GM19193 (cell line): ENCODE results near the gene SMAP2.

Experiments used
- POLR2A ChIP-seq: IDR thresholded peaks from 4 replicates; pipeline ENCODE4 v1.6.1; 2011; ENCODE audit not compliant: insufficient read depth, insufficient read length; ENCODE audit errors: extremely low read depth

The SMAP2 gene

DNA sequence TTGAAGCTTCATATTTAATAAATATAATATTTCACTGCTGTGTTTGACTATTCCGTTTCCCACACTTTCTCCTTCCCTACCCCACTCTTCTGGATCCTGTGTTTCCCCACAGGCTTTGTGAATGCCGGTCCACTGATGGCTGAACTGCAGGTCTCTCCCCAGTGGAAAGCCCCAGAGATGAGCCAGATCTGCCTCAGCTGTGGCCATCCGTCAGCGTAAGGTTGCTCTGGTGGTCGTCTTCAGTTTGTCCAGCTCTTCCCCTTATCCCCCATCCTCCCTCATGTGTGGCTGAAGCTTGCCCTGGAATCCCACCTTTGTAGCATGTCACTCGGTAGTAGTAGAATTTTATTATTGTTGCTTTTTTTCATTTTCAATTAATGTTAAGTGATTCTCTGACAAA lies 11.4 kb downstream of the SMAP2 start:
- TF ChIP-seq POLR2A, result peak; percentile 40

DNA sequence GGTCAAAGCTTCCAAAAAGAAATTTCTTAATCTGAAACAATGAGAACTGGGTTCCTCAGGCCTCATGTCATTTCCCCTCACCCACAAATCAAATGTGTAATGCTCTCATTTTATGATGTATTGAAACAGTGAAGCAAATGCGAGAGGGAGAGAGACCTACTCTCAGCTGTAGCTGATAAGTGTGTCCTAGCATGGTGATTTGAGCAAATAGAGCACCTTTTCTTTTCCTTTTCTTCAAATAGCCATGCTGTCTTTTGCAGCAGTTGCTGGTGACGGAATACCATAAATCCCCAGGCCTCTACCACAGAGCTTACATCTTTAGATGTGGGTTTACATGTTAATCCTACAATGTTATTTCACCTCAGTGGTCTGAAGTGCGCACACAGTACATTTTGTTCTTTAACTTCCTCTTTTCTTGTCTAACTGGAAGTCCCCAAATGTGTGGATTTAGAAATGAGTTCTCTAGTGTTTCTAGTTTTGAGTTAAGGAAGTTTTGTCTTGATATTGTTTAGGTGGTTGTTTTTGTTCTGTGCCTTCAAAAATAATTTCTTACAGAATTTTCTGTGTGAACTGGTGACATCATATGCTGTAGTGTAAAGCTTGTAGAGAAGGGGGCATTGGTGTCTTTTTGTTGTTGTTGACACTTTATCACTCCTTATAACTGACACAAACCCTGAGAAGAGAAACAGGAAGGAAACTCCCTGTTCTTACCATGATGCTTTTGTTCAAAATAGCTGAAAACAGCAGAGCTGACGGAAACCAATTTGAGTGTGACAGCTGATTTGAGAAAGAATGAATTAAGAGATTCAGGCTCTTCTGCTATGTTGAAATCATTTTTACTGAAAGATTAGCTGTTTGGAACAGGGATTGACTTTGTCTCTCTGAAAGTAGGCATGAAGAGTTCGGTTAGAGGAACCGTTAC lies 12.2 kb downstream of the SMAP2 start:
- TF ChIP-seq POLR2A, result peak; percentile 6

DNA sequence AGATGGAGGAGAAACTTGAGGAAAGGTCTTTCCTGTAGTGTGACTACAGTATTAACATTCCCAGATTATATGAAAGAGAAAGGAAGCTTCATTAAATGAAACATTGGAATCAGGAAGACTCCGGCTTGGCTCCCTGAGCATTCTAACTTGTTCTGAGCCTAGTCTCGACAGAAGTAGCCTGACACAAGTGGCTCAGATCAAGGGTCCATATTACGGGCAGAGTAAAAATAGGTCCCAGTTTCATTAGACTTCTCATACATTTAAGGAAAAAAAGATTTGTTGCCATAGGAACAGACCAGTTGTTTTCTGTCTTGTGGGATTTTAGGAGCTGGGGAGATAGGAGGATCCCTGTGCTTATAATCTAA lies 12.8 kb downstream of the SMAP2 start:
- no peak for TF ChIP-seq POLR2A

DNA sequence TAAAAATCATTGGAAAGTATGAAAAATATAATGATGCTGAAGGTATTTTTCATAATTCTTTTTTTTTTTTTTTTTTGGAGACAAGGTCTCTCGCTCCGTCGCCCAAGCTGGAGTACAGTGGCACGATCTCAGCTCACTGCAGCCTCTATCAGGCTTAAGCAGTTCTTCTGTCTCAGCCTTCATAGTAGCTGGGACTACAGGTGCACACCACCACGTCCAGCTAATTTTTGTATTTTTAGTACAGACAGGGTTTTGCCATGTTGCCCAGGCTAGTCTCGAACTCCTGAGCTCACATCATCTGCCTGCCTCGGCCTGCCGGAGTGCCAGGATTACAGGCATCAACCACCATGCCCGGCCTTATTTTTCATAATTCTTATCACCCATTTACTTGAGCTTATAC lies 13.3 kb downstream of the SMAP2 start:
- peak; percentile 23 for TF ChIP-seq POLR2A

DNA sequence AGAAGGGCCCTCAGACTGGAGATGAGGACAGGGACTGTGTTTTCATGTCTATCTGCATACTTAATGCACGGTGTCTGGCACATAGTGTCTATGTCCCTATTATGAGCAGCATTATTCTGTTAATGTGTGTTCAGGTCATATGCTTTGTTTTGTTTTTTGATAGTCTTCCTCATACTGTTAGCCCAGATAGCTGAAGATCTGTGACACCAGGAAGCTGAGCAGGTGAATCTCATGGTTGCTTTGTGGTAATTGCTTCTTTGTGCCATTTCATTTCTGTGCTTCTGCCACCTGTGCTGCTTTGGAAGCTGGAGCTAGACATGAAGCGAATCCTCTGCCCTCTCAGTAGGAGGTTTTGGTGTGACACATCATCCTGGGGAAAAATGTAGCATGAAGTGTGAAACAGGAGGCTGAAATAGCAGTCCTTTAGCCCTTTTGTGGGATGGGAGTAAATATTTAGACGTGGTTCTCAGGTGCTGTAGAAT lies 15.8 kb downstream of the SMAP2 start:
- no peak for TF ChIP-seq POLR2A

DNA sequence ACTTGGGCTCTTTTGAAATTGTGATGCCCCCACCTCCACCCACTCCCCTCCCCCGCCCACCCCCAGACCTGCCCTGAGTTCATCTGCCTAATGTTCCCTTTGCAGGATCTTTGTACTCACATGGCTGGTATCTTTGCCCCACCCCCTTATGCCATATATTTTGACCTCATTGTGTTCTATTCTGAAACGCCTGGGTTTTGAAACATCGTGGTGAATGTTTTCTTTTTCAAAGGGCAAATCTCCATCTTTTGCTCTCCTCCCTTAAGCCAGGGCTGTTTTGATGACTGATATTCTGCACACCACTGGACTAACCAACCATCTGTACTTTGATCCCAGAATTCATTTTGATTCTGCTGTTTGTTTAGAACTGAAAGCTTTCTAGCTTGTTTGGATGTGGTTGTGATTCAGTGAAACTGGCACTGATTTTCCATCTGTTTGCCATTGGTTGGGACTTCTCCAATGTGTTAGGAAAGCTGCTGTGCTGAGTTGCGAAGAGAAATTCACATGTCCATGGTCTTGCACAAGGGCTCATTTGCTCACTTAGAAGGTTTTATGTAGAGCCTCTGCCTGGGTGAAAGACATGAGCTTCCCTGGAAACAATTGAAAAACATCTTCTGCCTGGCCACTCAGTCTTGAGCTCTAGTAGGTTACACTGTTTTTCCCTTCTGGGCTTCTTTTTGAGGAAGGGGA lies 16.5 kb downstream of the SMAP2 start:
- no peak for TF ChIP-seq POLR2A

DNA sequence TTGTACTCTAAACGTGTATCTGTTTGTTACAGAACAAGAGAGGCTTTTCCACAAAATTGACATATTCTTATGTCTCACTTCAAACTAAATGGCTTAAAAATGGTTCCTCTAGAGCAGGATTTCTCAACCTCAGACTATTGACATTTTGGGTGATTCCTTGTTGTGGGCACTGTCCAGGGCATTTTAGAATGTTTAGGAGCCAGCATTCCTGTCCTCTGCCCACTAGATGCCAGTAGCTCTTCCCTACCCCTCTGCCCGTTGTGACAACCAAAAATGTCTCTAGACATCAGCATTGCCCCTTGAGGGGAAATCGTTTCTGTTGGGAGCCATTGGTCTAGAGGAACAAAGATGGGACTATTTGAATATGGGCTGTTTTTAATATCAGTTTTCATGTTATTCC lies 17.3 kb downstream of the SMAP2 start:
- no peak for TF ChIP-seq POLR2A

DNA sequence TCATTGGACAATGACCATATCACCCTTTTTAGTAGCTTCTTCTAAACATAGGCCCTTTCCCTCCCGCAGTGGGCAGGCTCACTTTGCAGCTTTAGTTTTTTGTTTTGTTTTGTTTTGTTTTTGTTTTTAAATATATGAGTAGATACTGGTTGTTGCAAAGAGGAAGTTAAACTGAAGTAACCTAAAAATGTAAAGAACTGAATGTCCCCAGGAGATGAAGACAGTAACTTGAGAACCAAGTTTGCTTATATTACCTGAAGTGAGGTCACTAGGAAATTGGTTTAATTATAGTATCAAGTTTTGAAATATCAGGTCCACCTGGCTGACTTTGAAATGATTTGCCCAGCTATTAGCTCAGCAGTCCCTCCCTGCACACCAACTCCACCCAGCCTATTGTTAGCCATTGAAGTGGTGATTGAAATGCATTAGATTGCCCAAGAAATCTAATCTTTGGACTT lies 18.2 kb downstream of the SMAP2 start:
- no peak for TF ChIP-seq POLR2A

DNA sequence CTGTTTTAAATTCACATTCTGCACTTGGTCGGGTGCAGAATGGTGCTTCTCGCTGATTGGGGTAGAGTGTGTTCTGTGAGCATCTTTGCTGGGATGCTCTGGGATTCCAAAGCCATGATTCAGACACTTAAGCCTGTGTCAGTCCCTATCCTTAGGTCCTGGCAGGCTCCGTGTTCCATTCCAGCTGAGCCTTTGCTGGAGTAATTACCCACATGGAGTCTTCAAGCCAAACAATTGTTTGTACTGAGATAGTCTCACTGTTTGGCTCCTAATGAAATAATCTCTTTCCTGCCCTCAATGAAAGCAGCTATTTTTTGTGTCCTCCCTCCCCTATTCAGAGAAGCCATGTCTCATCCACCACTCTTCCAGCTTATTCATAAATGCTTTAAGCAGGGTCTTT lies 18.7 kb downstream of the SMAP2 start:
- TF ChIP-seq POLR2A, result no peak

DNA sequence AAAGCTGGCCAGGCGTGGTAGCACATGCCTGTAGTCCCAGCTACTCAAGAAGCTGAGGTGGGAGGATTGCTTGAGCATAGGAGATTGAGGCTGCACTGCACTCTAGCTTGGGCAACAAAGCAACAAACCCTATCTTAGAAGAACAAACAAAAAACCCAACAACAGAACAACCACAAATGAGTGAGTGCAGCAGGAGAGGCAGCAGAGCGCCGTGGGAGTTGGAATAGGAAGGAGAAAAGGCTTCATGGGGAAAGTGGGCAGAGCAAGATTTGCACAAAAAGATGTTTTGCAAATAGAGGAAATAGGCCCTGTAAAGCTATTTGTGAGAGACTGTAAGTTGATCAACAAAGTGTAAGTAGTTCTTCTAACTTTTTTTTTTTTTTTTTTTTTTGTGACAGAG lies 19.6 kb downstream of the SMAP2 start:
- no peak for TF ChIP-seq POLR2A

DNA sequence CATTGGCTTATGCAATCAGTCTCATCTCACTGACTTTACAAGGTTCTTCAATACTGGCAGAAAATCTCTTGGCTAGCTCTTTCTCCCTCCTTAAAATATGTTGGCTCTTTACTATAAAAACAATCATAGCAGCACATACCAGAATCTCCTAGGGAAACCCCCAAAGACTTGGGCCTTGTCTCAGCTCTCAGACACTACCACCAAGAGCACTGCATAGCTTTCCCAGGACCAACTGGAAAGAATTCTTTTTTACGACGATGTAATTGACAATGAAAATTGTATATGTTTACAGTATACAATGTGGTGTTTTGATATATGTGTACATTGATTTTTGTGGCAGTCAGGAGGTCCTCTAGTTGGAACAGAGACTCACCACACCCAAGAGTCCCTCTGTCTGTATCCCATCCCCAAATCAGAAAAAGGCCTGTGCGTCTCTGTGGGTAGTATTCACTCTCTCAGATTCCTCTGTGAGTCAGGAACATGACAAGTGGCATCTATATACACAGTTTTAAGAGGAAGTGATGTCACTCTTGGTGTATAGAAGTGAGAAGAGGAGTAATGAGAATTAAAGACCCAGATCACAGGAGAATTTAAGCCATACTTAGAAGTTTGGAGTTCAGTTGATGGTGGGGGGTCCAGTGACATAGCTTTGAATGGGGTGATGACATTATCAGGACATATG lies 21.1 kb downstream of the SMAP2 start:
- TF ChIP-seq POLR2A, result no peak

DNA sequence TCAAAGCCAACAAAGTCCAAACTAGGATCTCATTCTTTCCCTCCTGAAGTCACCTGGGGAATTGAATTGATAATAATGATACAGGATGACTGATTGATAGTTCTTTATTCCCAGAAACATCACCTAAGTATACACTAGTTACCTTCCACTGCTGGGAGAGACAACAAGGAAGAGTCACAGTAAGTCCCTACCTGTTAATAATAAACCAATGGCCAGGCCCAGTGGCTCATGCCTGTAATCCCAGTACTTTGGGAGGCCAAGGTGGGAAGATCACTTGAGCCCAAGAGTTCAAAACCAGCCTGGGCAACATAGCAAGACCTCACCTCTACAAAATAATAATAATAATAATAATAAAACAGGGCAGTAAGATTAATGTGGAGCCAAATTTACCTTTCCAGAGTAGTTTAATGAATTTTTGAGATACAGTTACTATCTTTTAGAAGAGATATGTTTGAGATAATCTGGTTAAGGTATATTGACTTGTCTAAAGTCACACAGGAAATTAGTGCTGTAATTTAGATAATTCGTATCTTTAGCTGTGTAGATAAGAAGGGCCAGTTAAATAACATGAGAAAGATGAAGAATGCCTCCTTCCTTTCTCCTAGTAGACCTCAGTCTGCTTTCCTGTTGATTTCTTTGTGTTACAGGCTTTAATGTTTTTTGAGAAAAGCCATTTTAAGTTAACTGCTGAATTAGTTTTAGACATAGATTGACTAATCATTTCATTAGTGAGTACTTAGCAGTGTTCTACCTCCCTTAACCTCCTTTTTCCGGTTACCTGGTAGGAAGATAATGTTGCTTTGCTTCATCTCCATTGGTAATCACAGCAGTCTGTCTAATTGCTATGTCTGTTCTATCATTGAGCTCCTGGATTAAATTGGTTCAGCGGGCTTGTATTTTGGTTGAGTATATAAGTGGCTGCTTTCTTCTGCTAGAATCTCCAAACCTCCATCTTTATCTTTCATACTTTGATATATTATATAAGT lies 22.0 kb downstream of the SMAP2 start:
- no peak for TF ChIP-seq POLR2A

DNA sequence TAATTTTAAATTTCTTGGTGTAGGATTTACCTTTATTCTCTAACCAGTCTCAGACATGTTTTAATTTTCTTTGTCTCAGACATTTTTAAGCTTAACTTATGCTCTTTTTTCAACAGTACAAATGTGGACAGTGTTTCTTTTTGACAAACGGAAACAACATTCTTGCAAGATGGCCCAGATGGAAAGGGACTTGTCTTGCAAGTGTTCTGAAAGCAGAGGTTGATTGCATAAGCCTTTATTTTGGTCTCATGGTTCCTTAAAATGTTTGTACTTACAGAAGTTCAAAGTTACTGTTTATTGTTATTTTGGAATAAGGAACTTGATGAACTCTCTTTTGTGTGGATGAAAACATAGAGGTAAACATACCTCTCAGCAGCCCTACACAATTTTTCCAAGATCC lies 22.9 kb downstream of the SMAP2 start:
- no peak for TF ChIP-seq POLR2A

DNA sequence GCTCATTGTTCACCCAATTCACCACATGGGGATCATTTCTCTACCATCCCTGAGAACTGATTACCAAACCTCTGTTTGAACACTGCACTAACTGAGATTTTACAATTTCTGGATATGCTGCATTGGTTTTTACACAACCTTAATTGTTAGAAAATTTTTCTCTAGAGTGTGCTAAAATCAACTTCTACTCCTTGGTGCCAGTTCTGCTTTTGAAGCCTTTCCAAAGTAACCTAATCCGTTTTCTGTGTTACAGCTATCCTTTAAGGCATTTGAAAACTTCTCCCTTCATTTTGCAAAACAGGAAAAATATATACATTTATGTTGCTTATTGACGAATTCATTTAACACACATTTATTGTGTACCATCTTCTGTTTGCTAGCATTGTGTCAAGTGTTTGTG lies 23.7 kb downstream of the SMAP2 start:
- no peak for TF ChIP-seq POLR2A

DNA sequence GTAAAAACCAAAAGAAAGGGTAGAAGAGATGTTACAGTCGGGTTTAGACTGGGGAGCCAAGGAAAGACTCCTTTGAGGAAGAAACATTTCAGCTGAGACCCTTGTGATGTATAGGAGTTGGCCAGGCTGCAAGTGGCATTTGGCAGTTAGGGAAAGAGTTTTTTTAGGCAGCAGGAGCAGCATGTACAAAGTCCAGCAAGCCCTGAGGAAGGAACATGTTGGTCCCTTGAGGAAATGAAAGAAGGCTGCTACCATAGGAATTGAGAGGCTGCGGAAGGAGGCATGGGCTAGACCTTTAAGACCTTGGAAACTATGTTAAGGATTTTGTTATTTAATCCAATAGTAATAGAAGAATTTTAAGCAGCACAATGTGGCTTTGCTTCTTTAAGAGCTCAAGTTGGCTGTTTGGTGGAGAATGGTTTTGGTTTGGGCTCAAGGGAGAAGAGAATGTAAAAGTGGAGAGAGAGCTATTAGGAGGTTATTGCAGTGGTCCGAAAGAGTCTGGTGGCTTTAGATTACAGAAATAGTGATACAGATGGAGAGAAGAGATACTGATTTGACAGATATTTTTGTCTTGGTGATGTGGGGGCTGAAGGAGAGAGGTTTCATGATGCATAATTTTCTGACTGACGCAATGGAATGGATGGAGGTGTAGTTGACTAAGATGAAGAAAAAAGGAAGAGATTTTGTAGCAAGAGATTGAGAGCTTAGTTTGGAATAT lies 26.6 kb downstream of the SMAP2 start:
- no peak for TF ChIP-seq POLR2A
